Astrocyte of the spinal cord (primary cell): ENCODE data around the gene EXOC5.

ENCODE experiments used
- DNase-seq: peaks from one replicate; pipeline ENCODE4 v3.0.0; 2011; ENCODE audit warnings: low read depth, low spot score
- H3K4me3 ChIP-seq: 2 replicates; pipeline ENCODE4 v1.5.1; 2011; ENCODE audit warnings: low read depth, mild to moderate bottlenecking, low read length, moderate library complexity
- CTCF ChIP-seq: IDR thresholded peaks from 2 replicates; pipeline ENCODE4 v1.5.1; 2012; ENCODE audit warnings: low read depth, mild to moderate bottlenecking, low read length, inconsistent platforms
- in situ Hi-C: cut with HindIII; loops from 2 replicates; pipeline ENCODE4 v1.10.0; 2017; ENCODE audit warnings: low sequenced_read_pairs

EXOC5 gene

GRCh38 chr14:57171903-57172302 is 96.8 kb downstream of the EXOC5 start:
- in situ Hi-C loops, result no loop called here
- no peak overlapping the region for H3K4me3 ChIP-seq
- no peak for DNase-seq
- TF ChIP-seq CTCF, result no peak

GRCh38 chr14:57171363-57171762 is 97.3 kb downstream of the EXOC5 start:
- no peak for TF ChIP-seq CTCF
- in situ Hi-C loops, result no loop called here

GRCh38 chr14:57169901-57170300 is 98.8 kb downstream of the EXOC5 start:
- no peak for TF ChIP-seq CTCF
- no peak overlapping the region for H3K4me3 ChIP-seq
- in situ Hi-C loops, result no loop called here
- DNase-seq, result no peak

More at GRCh38 chr14:57171363-57171762, 97.3 kb downstream of the EXOC5 start:
- no peak for DNase-seq
- H3K4me3 ChIP-seq, result no peak overlapping the region

- H3K4me3 ChIP-seq, result no peak overlapping the region
- DNase-seq, result no peak
- TF ChIP-seq CTCF, result no peak
- in situ Hi-C loops, result no loop called here
These were observed 100.5 kb downstream of the EXOC5 start for GRCh38 chr14:57168138-57168679.

GRCh38 chr14:57161583-57162234 is 107.0 kb downstream of the EXOC5 start:
- in situ Hi-C loops, result no loop called here
- no peak for TF ChIP-seq CTCF
- no peak overlapping the region for H3K4me3 ChIP-seq
- no peak for DNase-seq

GRCh38 chr14:57160333-57160732 is 108.4 kb downstream of the EXOC5 start:
- DNase-seq, result no peak
- in situ Hi-C loops, result no loop called here
- no peak for TF ChIP-seq CTCF
- no peak overlapping the region for H3K4me3 ChIP-seq
